ENCODE results near the gene POC1B. TPM values are rescaled to one million over a fixed set of nuclear protein-coding genes. Genes with fewer than 3 reads are reported as not detected.

POC1B gene
- total RNA-seq, 1 experiment from 2014 or later = 14.1 TPM

GRCh38 chr12:89456565-89456964 is 69.3 kb downstream of the POC1B start:
- Histone ChIP-seq H3K27me3 (replicated peaks; ENCODE audit: control insufficient read depth, insufficient read depth, low read length) (no peaks in the 10 kb centered on the region), H3K4me3 (ENCODE audit: low read depth, low read length) (no peak overlapping the region), H3K4me1 (peaks cover 24% of the 10 kb centered on the region), H3K36me3 (ENCODE audit: control insufficient read depth, insufficient read depth, low read length) (no peaks in the 10 kb centered on the region; the same call in 1 of the 2 replicates), H3K9me3 (no peaks in the 10 kb centered on the region)
- TF ChIP-seq CTCF (IDR thresholded peaks at IDR 0.05; ENCODE audit: insufficient read depth in 1 of 2, low read depth in 1 of 2, low read length in 1 of 2, severe bottlenecking in 1 of 2, unreplicated experiment in 1 of 2) = no peak
- Mint-ChIP-seq H3K36me3 (ENCODE audit: insufficient read depth, unreplicated experiment) (peaks cover 6% of the 10 kb centered on the region), H3K4me1 (ENCODE audit: low read depth, unreplicated experiment) (peaks cover 24% of the 10 kb centered on the region), H3K9me3 (ENCODE audit: unreplicated experiment) (no peaks in the 10 kb centered on the region), H3K4me3 (ENCODE audit: unreplicated experiment) (no peak overlapping the region), H3K27me3 (ENCODE audit: insufficient read depth, unreplicated experiment) (no peaks in the 10 kb centered on the region), H3K27ac (ENCODE audit: unreplicated experiment) (no peak overlapping the region)
- no peak for DNase-seq
- intact Hi-C loops (cut with micrococcal nuclease; ENCODE audit: unreplicated experiment) = no loop called here
- ChIA-PET POLR2A (no interaction called here), CTCF (no interaction called here)
- no TSS peak for BruUV-seq (replicated peaks)

- Mint-ChIP-seq H3K4me3 (ENCODE audit: unreplicated experiment) (no peak overlapping the region), H3K4me1 (ENCODE audit: low read depth, unreplicated experiment) (peaks cover 30% of the 10 kb centered on the region), H3K27me3 (ENCODE audit: insufficient read depth, unreplicated experiment) (no peaks in the 10 kb centered on the region), H3K9me3 (ENCODE audit: unreplicated experiment) (no peaks in the 10 kb centered on the region), H3K27ac (ENCODE audit: unreplicated experiment) (peak overlapping the region; percentile 43), H3K36me3 (ENCODE audit: insufficient read depth, unreplicated experiment) (peaks cover 6% of the 10 kb centered on the region)
- H3K4me3 ChIP-seq (ENCODE audit: low read depth, low read length) = no peak overlapping the region
- no TSS peak for BruUV-seq (replicated peaks)
- intact Hi-C loops (cut with micrococcal nuclease; ENCODE audit: unreplicated experiment) = no loop called here
- TF ChIP-seq CTCF (IDR thresholded peaks at IDR 0.05; ENCODE audit: insufficient read depth in 1 of 2, low read depth in 1 of 2, low read length in 1 of 2, severe bottlenecking in 1 of 2, unreplicated experiment in 1 of 2) = no peak
- no peaks in the 10 kb centered on the region; the same call in 1 of the 2 replicates for H3K36me3 ChIP-seq (ENCODE audit: control insufficient read depth, insufficient read depth, low read length)
- CTCF ChIA-PET = no interaction called here
- POLR2A ChIA-PET = no interaction called here
- no peaks in the 10 kb centered on the region for H3K9me3 ChIP-seq
- no peaks in the 10 kb centered on the region for H3K27me3 ChIP-seq (replicated peaks; ENCODE audit: control insufficient read depth, insufficient read depth, low read length)
- H3K4me1 ChIP-seq = peaks cover 47% of the 10 kb centered on the region
- no peak for DNase-seq
Observed at GRCh38 chr12:89454080-89454848, 71.6 kb downstream of the POC1B start.

GRCh38 chr12:89453121-89453978 is 72.5 kb downstream of the POC1B start:
- Histone ChIP-seq H3K4me1 (peaks cover 48% of the 10 kb centered on the region), H3K27me3 (replicated peaks; ENCODE audit: control insufficient read depth, insufficient read depth, low read length) (no peaks in the 10 kb centered on the region), H3K9me3 (no peaks in the 10 kb centered on the region), H3K4me3 (ENCODE audit: low read depth, low read length) (no peak overlapping the region), H3K36me3 (ENCODE audit: control insufficient read depth, insufficient read depth, low read length) (no peaks in the 10 kb centered on the region; the same call in 1 of the 2 replicates)
- intact Hi-C loops (cut with micrococcal nuclease; ENCODE audit: unreplicated experiment) = no loop called here
- ChIA-PET POLR2A (no interaction called here), CTCF (no interaction called here)
- Mint-ChIP-seq H3K4me1 (ENCODE audit: low read depth, unreplicated experiment) (peaks cover 30% of the 10 kb centered on the region), H3K27ac (ENCODE audit: unreplicated experiment) (no peak overlapping the region), H3K4me3 (ENCODE audit: unreplicated experiment) (no peak overlapping the region), H3K36me3 (ENCODE audit: insufficient read depth, unreplicated experiment) (peaks cover 6% of the 10 kb centered on the region), H3K27me3 (ENCODE audit: insufficient read depth, unreplicated experiment) (no peaks in the 10 kb centered on the region), H3K9me3 (ENCODE audit: unreplicated experiment) (no peaks in the 10 kb centered on the region)
- DNase-seq = no peak
- TF ChIP-seq CTCF (IDR thresholded peaks at IDR 0.05; ENCODE audit: insufficient read depth in 1 of 2, low read depth in 1 of 2, low read length in 1 of 2, severe bottlenecking in 1 of 2, unreplicated experiment in 1 of 2) = no peak
- BruUV-seq (replicated peaks) = no TSS peak

Data from Caco-2 (cell line).